GM21360 (cell line): ENCODE data around the gene OR13C5.

Experiments used
- ATAC-seq: cut with Tn5 transposase; IDR thresholded peaks from one replicate; pipeline ENCODE4 v1.9.1; 2021; ENCODE audit warnings: mild to moderate bottlenecking, moderate library complexity; ENCODE audit not compliant: unreplicated experiment

OR13C5 gene

GRCh38 chr9:104555521-104555920 lies 43.7 kb downstream of the OR13C5 start:
- no peak for ATAC-seq

GRCh38 chr9:104553261-104553660 lies 46.0 kb downstream of the OR13C5 start:
- ATAC-seq: no peak
